Loucy (cell line): ENCODE data around the gene RPS6KA5.
"Not testable (repeated sequence)": the region's sequence is repeated elsewhere in the genome, so short reads cannot be mapped to it uniquely, and the experiment has no call there.

ENCODE experiments used
- H2AFZ ChIP-seq: fragments of 200-600 bp; sonication (generic); 2 replicates; pipeline ENCODE4 v1.6.0; 2016; ENCODE audit warnings: antibody characterized with exemption, mild to moderate bottlenecking, low read length, moderate library complexity
- H3F3A ChIP-seq: fragments of 200-600 bp; 2 replicates; pipeline ENCODE4 v1.6.0; 2016; ENCODE audit warnings: antibody characterized with exemption, low read depth, mild to moderate bottlenecking
- H3K27me3 ChIP-seq: fragments of 200-600 bp; sonication (generic); 2 replicates; pipeline ENCODE4 v1.6.1; 2014; ENCODE audit warnings: low read length, mild to moderate bottlenecking; ENCODE audit not compliant: insufficient read depth, poor library complexity, severe bottlenecking
- H3K36me3 ChIP-seq: fragments of 200-600 bp; sonication (generic); 2 replicates; pipeline ENCODE4 v1.6.1; 2016; ENCODE audit warnings: low read length; ENCODE audit not compliant: insufficient read depth
- H3K4me1 ChIP-seq: fragments of 200-600 bp; sonication (generic); 2 replicates; pipeline ENCODE4 v1.5.1; 2014; ENCODE audit warnings: low read length, mild to moderate bottlenecking; ENCODE audit not compliant: insufficient read depth, poor library complexity, severe bottlenecking
- H3K4me2 ChIP-seq: fragments of 200-600 bp; sonication (generic); 2 replicates; pipeline ENCODE4 v1.6.0; 2014; ENCODE audit warnings: antibody characterized with exemption, low read length, low read depth, mild to moderate bottlenecking; ENCODE audit not compliant: poor library complexity, severe bottlenecking
- H3K4me3 ChIP-seq: fragments of 200-600 bp; sonication (generic); 2 replicates; pipeline ENCODE4 v1.5.1; 2014; ENCODE audit warnings: low read length, mild to moderate bottlenecking, mixed read lengths; ENCODE audit not compliant: poor library complexity, severe bottlenecking
- H3K79me2 ChIP-seq: fragments of 200-600 bp; sonication (generic); 2 replicates; pipeline ENCODE4 v1.6.1; 2014; ENCODE audit warnings: low read length; ENCODE audit not compliant: insufficient read depth
- H3K9ac ChIP-seq: fragments of 200-600 bp; sonication (generic); 2 replicates; pipeline ENCODE4 v1.6.0; 2014; ENCODE audit warnings: mild to moderate bottlenecking, low read depth, low read length, moderate library complexity; ENCODE audit not compliant: poor library complexity, severe bottlenecking
- H3K9me2 ChIP-seq: fragments of 200-600 bp; sonication (generic); replicated peaks from 2 replicates; pipeline ENCODE4 v1.6.1; 2016; ENCODE audit warnings: low read depth, low read length, mixed read lengths
- H3K9me3 ChIP-seq: fragments of 200-600 bp; sonication (generic); 2 replicates; pipeline ENCODE4 v1.6.1; 2014; ENCODE audit warnings: mild to moderate bottlenecking, antibody characterized with exemption, low read length, low read depth; ENCODE audit not compliant: insufficient read depth
- H4K20me1 ChIP-seq: fragments of 200-600 bp; sonication (generic); 2 replicates; pipeline ENCODE4 v1.6.0; 2014; ENCODE audit warnings: antibody characterized with exemption, low read length, mild to moderate bottlenecking; ENCODE audit not compliant: insufficient read depth, poor library complexity, severe bottlenecking
- EZH2phosphoT487 ChIP-seq: fragments of 200-600 bp; IDR thresholded peaks from 2 replicates; pipeline ENCODE4 v1.6.1; 2018; ENCODE audit warnings: antibody characterized with exemption, mild to moderate bottlenecking, moderate library complexity, borderline replicate concordance
- TF ChIP-seq, protein P1 (sequence below): fragments of 200-600 bp; sonication (generic); conservative IDR thresholded peaks from 2 replicates; pipeline ENCODE4 v1.5.1; 2014; ENCODE audit warnings: mild to moderate bottlenecking, antibody characterized with exemption, low read length

Gene RPS6KA5

DNA sequence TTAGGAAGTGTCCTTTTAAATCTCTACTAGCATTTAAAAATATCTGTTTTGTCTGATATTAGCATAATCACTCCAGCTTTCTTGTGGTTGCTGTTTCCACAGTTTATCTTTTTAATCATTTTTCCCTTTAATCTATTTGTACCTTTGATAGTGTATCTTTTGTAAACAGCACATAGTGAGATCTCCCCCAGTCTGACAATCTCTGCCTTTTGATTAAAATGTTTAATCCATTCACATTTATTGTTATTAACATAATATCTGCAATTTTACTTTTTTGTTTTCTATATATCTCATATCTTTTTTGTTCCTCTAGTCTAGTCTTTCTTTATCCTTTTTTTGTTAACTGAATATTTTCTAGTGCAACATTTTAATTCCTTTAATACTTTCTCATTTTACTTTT lies 104.2 kb downstream of the RPS6KA5 start:
- no peak overlapping the region for H3K9ac ChIP-seq
- H3K4me3 ChIP-seq = no peak overlapping the region
- no peaks in the 10 kb centered on the region for H3K79me2 ChIP-seq
- H3K9me3 ChIP-seq = peaks cover 38% of the 10 kb centered on the region
- no peaks in the 10 kb centered on the region for H3K4me1 ChIP-seq
- no peak for TF ChIP-seq EZH2phosphoT487
- TF ChIP-seq, protein P1, sequence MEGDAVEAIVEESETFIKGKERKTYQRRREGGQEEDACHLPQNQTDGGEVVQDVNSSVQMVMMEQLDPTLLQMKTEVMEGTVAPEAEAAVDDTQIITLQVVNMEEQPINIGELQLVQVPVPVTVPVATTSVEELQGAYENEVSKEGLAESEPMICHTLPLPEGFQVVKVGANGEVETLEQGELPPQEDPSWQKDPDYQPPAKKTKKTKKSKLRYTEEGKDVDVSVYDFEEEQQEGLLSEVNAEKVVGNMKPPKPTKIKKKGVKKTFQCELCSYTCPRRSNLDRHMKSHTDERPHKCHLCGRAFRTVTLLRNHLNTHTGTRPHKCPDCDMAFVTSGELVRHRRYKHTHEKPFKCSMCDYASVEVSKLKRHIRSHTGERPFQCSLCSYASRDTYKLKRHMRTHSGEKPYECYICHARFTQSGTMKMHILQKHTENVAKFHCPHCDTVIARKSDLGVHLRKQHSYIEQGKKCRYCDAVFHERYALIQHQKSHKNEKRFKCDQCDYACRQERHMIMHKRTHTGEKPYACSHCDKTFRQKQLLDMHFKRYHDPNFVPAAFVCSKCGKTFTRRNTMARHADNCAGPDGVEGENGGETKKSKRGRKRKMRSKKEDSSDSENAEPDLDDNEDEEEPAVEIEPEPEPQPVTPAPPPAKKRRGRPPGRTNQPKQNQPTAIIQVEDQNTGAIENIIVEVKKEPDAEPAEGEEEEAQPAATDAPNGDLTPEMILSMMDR = no peak
- no peak overlapping the region for H3K4me2 ChIP-seq
- H3K9me2 ChIP-seq = no peaks in the 10 kb centered on the region
- no peaks in the 10 kb centered on the region for H4K20me1 ChIP-seq
- H3K36me3 ChIP-seq = peaks cover 39% of the 10 kb centered on the region
- H2AFZ ChIP-seq = no peak overlapping the region
- no peaks in the 10 kb centered on the region for H3F3A ChIP-seq
- peaks cover 5% of the 10 kb centered on the region for H3K27me3 ChIP-seq

DNA sequence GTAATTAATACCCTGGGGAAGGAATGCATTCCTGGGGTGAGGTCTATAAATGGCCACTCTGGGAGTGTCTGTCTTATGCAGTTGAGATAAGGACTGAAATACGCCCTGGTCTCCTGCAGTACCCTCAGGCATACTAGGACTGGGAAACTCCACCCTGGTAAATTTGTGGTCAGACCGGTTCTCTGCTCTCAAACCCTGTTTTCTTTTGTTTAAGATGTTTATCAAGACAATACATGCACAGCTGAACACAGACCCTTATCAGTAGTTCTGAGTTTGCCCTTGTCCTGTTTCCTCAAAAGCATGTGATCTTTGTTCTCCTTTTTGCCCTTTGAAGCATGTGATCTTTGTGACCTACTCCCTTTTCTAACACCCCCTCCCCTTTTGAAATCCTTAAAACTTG lies 106.8 kb downstream of the RPS6KA5 start:
- H3K9me3 ChIP-seq = peaks cover 38% of the 10 kb centered on the region
- not testable (repeated sequence) for H3K27me3 ChIP-seq, H3K79me2 ChIP-seq, H3K9me2 ChIP-seq, H3K4me3 ChIP-seq, H4K20me1 ChIP-seq, H2AFZ ChIP-seq, H3F3A ChIP-seq, H3K4me1 ChIP-seq, H3K4me2 ChIP-seq, H3K9ac ChIP-seq
- H3K36me3 ChIP-seq = peaks cover 29% of the 10 kb centered on the region

DNA sequence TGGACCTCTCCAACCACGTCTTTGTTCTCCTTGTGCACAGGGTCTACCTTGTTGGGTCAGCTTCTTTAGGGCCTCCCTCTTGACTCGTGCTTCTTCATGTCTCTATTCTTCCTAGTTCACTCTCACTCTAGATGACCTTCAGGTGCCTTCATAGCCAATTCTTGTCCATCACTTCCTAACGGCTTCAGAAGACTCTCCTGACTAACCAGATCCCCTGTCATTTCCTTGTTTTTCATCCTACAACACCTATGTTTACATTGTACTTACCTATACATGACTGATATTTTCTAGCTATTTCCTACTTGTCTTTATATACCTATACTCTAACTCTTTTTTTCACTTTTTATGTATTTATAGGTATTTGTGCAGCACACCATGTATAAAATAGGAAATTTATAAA lies 117.1 kb downstream of the RPS6KA5 start:
- H3K27me3 ChIP-seq = peaks cover 7% of the 10 kb centered on the region
- no peaks in the 10 kb centered on the region for H3K4me1 ChIP-seq
- TF ChIP-seq EZH2phosphoT487 = no peak
- TF ChIP-seq, protein P1 = no peak
- H2AFZ ChIP-seq = no peak overlapping the region
- H3K4me2 ChIP-seq = no peak overlapping the region
- no peaks in the 10 kb centered on the region for H3K9me2 ChIP-seq
- H3K9ac ChIP-seq = no peak overlapping the region
- no peaks in the 10 kb centered on the region for H3F3A ChIP-seq
- H3K4me3 ChIP-seq = no peak overlapping the region
- H3K36me3 ChIP-seq = peaks cover 58% of the 10 kb centered on the region
- no peaks in the 10 kb centered on the region for H3K79me2 ChIP-seq
- H3K9me3 ChIP-seq = peaks cover 19% of the 10 kb centered on the region
- no peaks in the 10 kb centered on the region for H4K20me1 ChIP-seq

DNA sequence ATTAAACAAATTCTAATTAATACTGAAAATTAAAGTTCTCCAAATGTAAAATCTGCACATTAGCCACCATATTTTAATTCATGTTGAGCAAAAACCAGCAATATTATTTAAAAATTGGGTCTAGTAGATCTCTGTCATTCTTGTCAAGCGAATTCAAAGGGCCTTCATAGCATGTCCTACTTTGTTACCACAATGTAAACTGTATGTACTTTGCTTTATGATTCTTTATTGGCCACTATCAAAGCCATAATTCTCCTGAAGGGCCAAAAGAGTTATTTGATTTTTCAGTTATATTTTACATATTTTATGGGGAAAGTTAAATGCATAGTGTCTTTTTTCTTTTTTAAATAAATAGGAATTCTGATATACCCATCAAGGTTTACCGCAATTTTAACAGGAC lies 117.9 kb downstream of the RPS6KA5 start:
- H3K9me2 ChIP-seq = no peaks in the 10 kb centered on the region
- no peak overlapping the region for H3K4me2 ChIP-seq
- no peaks in the 10 kb centered on the region for H3K4me1 ChIP-seq
- H3K79me2 ChIP-seq = no peaks in the 10 kb centered on the region
- H3K9me3 ChIP-seq = peaks cover 21% of the 10 kb centered on the region
- no peak for TF ChIP-seq EZH2phosphoT487
- TF ChIP-seq, protein P1 = no peak
- H4K20me1 ChIP-seq = no peaks in the 10 kb centered on the region
- H2AFZ ChIP-seq = no peak overlapping the region
- no peaks in the 10 kb centered on the region for H3F3A ChIP-seq
- H3K9ac ChIP-seq = no peak overlapping the region
- no peak overlapping the region for H3K4me3 ChIP-seq
- H3K36me3 ChIP-seq = peaks cover 66% of the 10 kb centered on the region
- peaks cover 7% of the 10 kb centered on the region for H3K27me3 ChIP-seq
